ENCODE data around the gene FAAP100. TPM values are rescaled to one million over a fixed set of nuclear protein-coding genes. Genes with fewer than 3 reads are reported as not detected.

FAAP100 gene, protein sequence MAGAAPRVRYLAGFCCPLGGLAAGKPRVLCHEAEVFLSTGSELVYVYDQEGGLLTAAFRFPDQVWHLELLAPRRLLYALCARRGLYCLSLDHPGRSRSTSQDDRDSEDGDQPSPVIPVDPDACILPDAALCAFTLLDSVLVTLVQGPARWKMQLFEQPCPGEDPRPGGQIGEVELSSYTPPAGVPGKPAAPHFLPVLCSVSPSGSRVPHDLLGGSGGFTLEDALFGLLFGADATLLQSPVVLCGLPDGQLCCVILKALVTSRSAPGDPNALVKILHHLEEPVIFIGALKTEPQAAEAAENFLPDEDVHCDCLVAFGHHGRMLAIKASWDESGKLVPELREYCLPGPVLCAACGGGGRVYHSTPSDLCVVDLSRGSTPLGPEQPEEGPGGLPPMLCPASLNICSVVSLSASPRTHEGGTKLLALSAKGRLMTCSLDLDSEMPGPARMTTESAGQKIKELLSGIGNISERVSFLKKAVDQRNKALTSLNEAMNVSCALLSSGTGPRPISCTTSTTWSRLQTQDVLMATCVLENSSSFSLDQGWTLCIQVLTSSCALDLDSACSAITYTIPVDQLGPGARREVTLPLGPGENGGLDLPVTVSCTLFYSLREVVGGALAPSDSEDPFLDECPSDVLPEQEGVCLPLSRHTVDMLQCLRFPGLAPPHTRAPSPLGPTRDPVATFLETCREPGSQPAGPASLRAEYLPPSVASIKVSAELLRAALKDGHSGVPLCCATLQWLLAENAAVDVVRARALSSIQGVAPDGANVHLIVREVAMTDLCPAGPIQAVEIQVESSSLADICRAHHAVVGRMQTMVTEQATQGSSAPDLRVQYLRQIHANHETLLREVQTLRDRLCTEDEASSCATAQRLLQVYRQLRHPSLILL
- total RNA-seq: 19.9 and 25.0 TPM in 2 replicates

DNA sequence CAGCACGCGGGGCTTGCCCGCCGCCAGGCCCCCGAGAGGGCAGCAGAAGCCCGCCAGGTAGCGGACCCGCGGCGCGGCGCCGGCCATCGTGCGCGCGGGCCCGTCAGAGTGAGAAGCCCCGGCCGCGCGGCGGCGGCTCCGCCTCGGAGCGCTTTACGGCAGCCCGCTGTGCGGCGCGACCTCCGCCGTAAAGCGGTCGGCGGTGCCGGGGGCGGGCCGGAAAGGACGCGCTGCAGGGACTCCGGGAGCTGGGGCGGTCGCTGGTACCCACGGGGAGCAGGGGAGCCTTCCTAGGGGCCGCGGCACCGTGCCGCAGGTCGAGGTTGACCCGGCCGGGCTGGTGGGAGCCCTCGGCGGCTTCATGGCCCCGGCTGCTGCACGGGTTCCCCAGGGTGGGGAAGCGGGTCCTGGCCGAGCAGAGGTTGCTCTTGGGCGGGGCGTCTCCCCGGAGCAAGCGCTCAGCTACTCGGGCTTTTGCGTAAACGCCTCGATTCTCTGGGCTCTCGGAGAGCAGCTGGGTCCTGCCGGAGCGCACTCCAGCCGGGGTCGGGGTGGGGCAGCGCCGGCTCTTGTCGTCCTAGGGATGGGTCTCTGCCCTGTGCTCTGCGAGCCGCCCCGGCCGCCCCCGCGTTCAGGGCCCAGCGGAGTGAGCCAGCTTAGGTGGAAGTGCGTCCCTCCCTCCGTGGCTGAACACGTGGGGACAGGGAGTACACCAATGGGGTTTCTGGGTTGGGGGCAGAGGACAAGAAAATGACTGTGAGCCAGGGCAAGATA is at the start of gene FAAP100:
Gene FAAP100, minus strand, starts transcription at position 110 of the 774 bp plus-strand sequence. Its CDS starts 23 bp downstream, at position 87.

DNA sequence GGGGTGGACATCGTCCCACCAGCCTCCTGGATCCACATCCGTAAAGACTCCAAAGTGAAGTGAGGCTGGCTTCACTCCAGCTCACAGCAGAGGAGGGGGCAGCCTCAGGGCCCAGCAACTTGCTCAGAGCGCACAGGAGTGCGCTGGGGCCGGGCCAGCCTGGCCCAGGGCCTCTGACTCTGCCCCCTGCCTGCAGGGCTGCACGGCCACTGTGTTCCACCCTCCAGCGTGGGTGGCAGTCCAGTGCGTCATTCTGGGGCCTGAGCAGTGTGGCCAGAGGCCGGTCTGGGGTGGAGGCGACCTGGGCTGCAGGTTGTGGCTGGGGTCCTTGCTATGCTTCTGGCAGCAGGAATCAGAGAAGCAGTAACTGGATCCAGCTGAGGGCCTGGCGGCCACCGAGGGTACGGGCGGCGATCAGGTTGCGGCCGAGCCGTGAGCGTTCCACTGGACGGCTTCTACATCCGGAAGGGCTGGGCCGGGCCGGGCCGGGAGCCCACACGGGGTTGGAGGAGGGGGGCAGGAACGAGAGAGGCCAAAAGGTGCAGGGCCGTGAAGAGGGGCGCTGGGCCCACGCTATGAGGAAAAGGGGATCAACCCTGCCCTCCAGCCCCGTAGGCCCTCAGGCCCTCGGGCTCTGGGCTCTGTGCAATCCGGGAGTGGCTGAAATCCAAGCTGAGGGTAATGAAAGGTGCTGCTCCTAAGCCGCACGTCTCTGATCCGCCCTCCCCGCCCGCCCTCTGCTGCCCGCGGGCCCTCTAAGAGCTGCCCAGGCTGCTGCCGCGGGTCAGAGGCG is 24.4 kb downstream of the FAAP100 start, which contains the start of gene FSCN2:
Gene FSCN2, plus strand, starts transcription at position 787 of the 793 bp plus-strand sequence. CDS start 155 bp downstream, outside the sequence.

GRCh38 chr17:81512562-81513371 is 39.4 kb downstream of the FAAP100 start, which contains the start of gene ACTG1:
TSS of gene ACTG1 (minus strand) at chr17:81512799. CDS start at chr17:81512354, 445 bp downstream.

Other genes starting within 250 kb of the FAAP100 start
- gene BAHCC1, start 156.9 kb downstream of the FAAP100 start, total RNA-seq: 7.4 and 7.6 TPM in 2 replicates
- gene ACTG1, start 39.6 kb downstream of the FAAP100 start, total RNA-seq: 7,025 and 10,804 TPM in 2 replicates
- gene FSCN2, start 24.0 kb downstream of the FAAP100 start, total RNA-seq: 2.0 and 4.6 TPM in 2 replicates
- gene NPLOC4, start 84.8 kb upstream of the FAAP100 start, total RNA-seq: 58.0 and 77.1 TPM in 2 replicates
- 2.5 and 2.6 TPM in 2 replicates for gene TSPAN10, start 84.8 kb upstream of the FAAP100 start, total RNA-seq
- 0.17 TPM in 1 of 2 replicates, not detected in the other for gene PDE6G, start 104.2 kb upstream of the FAAP100 start, total RNA-seq
- 35.5 and 37.7 TPM in 2 replicates for gene OXLD1, start 114.3 kb upstream of the FAAP100 start, total RNA-seq
- 8.3 and 9.5 TPM in 2 replicates for gene CCDC137, start 114.4 kb upstream of the FAAP100 start, total RNA-seq
- gene ARL16, start 131.4 kb upstream of the FAAP100 start, total RNA-seq: 21.0 and 33.6 TPM in 2 replicates
- gene HGS, start 131.7 kb upstream of the FAAP100 start, total RNA-seq: 94.4 and 131 TPM in 2 replicates
- gene MRPL12, start 151.0 kb upstream of the FAAP100 start, total RNA-seq: 6.8 and 12.4 TPM in 2 replicates
- gene SLC25A10, start 159.9 kb upstream of the FAAP100 start, total RNA-seq: 6.6 and 19.3 TPM in 2 replicates